HPDE6-E6E7 (cell line): ENCODE data around the gene ARHGAP32.
A peak's percentile ranks its signal among the peaks of the same experiment; 100 is the strongest.

ENCODE experiments used
- DNase-seq: peaks from one replicate; pipeline ENCODE4 v3.0.0; 2011; ENCODE audit warnings: missing footprints; ENCODE audit errors: extremely low spot score

ARHGAP32 gene

GRCh38 chr11:128956401-128957201 is 235.5 kb downstream of the ARHGAP32 start:
- DNase-seq: peak; percentile 58

GRCh38 chr11:128955636-128956035 is 236.5 kb downstream of the ARHGAP32 start:
- no peak for DNase-seq

GRCh38 chr11:128953151-128953550 is 239.0 kb downstream of the ARHGAP32 start:
- DNase-seq: no peak

GRCh38 chr11:128949791-128950454 is 242.2 kb downstream of the ARHGAP32 start:
- no peak for DNase-seq

- no peak for DNase-seq
These were observed 243.5 kb downstream of the ARHGAP32 start for GRCh38 chr11:128948583-128948982.

- no peak for DNase-seq
These were observed 244.4 kb downstream of the ARHGAP32 start for GRCh38 chr11:128947773-128948172.

- no peak for DNase-seq
These were observed 245.5 kb downstream of the ARHGAP32 start for GRCh38 chr11:128946648-128947047.

- DNase-seq: no peak
These were observed 248.6 kb downstream of the ARHGAP32 start for GRCh38 chr11:128943428-128943976.

- DNase-seq: no peak
These were observed 249.2 kb downstream of the ARHGAP32 start, which contains the start of gene TP53AIP1 for GRCh38 chr11:128942817-128943427. Gene TP53AIP1 (minus strand): TSS chr11:128942871. CDS start chr11:128937818, 5,053 bp downstream.

GRCh38 chr11:128942272-128942612 is 249.9 kb downstream of the ARHGAP32 start:
- DNase-seq: no peak

GRCh38 chr11:128941573-128942271 is 250.4 kb downstream of the ARHGAP32 start:
- peak; percentile 68 for DNase-seq

GRCh38 chr11:128941110-128941509 is 251.0 kb downstream of the ARHGAP32 start:
- no peak for DNase-seq

GRCh38 chr11:128940603-128941002 is 251.5 kb downstream of the ARHGAP32 start:
- DNase-seq: peak; percentile 88

GRCh38 chr11:128940156-128940555 is 252.0 kb downstream of the ARHGAP32 start:
- peak; percentile 63 for DNase-seq

GRCh38 chr11:128939591-128939990 is 252.5 kb downstream of the ARHGAP32 start:
- DNase-seq: no peak

GRCh38 chr11:128938156-128938885 is 253.8 kb downstream of the ARHGAP32 start:
- no peak for DNase-seq

- no peak for DNase-seq
These were observed 254.6 kb downstream of the ARHGAP32 start for GRCh38 chr11:128937480-128937879.

- DNase-seq: no peak
These were observed 255.4 kb downstream of the ARHGAP32 start for GRCh38 chr11:128936606-128937251.

- no peak for DNase-seq
These were observed 257.2 kb downstream of the ARHGAP32 start for GRCh38 chr11:128934926-128935325.

GRCh38 chr11:128934351-128934750 is 257.8 kb downstream of the ARHGAP32 start:
- DNase-seq: no peak
